Measurements from ENCODE around the gene KANK3. TPM values are rescaled to one million over a fixed set of nuclear protein-coding genes. Genes with fewer than 3 reads are reported as not detected.

The KANK3 gene
- total RNA-seq, 1 experiment from 2014 or later: 7.7 TPM

DNA sequence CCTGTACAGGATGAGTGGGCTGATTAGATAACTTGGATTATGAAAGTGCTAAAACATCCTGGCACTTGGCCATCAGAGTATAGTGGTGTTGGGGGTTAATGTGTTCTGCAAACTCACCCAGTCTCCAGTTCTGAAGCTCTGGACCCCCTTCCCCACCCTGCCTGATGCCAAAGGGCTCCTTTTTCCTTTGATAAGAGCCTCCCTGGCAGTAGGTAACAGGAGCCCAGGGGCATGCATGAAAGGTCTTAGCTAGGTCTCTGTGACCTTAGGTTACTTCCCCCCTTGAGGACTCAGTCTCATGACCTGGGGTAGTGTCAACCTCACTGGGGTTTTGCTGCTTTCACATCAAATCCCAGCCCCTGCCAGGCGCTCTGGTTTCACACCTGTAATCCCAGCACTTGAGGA is 19.3 kb downstream of the KANK3 start:
- H3K27ac ChIP-seq (ENCODE audit: insufficient read length, low read depth, low read length): no peak overlapping the region
- H3K4me3 Mint-ChIP-seq: peak overlapping the region; percentile 96 to 98; a peak in 3 of 5 replicates

More for the DNA sequence above, 19.3 kb downstream of the KANK3 start:
- H2BK120ac ChIP-seq (ENCODE audit: low read depth, low read length, poor library complexity, severe bottlenecking): no peak overlapping the region
- Mint-ChIP-seq H3K27me3 (ENCODE audit: low read depth) (peaks cover 8% of the 10 kb centered on the region), H3K27ac (no peak overlapping the region), H3K36me3 (ENCODE audit: insufficient read depth in 1 of 3, low read depth in 3 of 3) (peaks cover 14 to 31% (median 22%) of the 10 kb centered on the region in 3 experiments), H3K4me1 (peaks cover 12 to 25% of the 10 kb centered on the region in 2 experiments), H3K9me3 (peaks cover 0 to 3% of the 10 kb centered on the region in 2 experiments; a peak in 2 of 5 replicates)
- H3T11ph ChIP-seq (ENCODE audit: low read length): no peak overlapping the region
- H3K9ac ChIP-seq (ENCODE audit: extremely low read depth, insufficient read length, low read length): no peak overlapping the region
- H2BK5ac ChIP-seq (ENCODE audit: insufficient read length, low read length): no peak overlapping the region
- H3K79me1 ChIP-seq (ENCODE audit: insufficient read depth, low read depth, low read length, poor library complexity, severe bottlenecking): no peaks in the 10 kb centered on the region
- no peak overlapping the region for H2BK15ac ChIP-seq (ENCODE audit: low read depth, low read length)
- H3K18ac ChIP-seq (ENCODE audit: insufficient read length, low read depth, low read length): no peak overlapping the region
- H3K56ac ChIP-seq (ENCODE audit: insufficient read length, low read depth, low read length): no peak overlapping the region
- no peaks in the 10 kb centered on the region for H3K4me1 ChIP-seq (ENCODE audit: insufficient read depth, low read length)
- peaks cover 5% of the 10 kb centered on the region; the same call in 1 of the 2 replicates for H3K79me2 ChIP-seq (ENCODE audit: insufficient read depth, low read length)
- H3K9me3 ChIP-seq (ENCODE audit: control insufficient read depth, low read depth, low read length): no peaks in the 10 kb centered on the region
- H3K4me2 ChIP-seq (ENCODE audit: insufficient read depth, insufficient read length, low read length): no peak overlapping the region
- H2BK20ac ChIP-seq (ENCODE audit: low read depth, low read length, poor library complexity, severe bottlenecking): no peak overlapping the region
- H4K5ac ChIP-seq (ENCODE audit: insufficient read length, low read depth, low read length): no peak overlapping the region
- H3K4ac ChIP-seq (ENCODE audit: low read depth, low read length): no peak overlapping the region
- no peak for DNase-seq
- no peaks in the 10 kb centered on the region for H3K27me3 ChIP-seq (ENCODE audit: insufficient read depth, low read length)
- H4K91ac ChIP-seq (ENCODE audit: insufficient read length, low read depth, low read length): no peak overlapping the region
- H4K20me1 ChIP-seq (ENCODE audit: control insufficient read depth, insufficient read depth, insufficient read length): no peaks in the 10 kb centered on the region
- WGBS (ENCODE audit: extremely low coverage, insufficient read length, low lambda C conversion rate): no CpG with 5 or more reads among the region's 1 CpG
- H2AFZ ChIP-seq (ENCODE audit: low read length): no peak overlapping the region
- no peak for TF ChIP-seq CTCF (conservative IDR thresholded peaks at IDR 0.05)
- H3K14ac ChIP-seq (ENCODE audit: insufficient read depth, low read length): no peak overlapping the region
- no peak overlapping the region for H3K23ac ChIP-seq (ENCODE audit: insufficient read length, low read depth, low read length)
- no peak overlapping the region for H2BK12ac ChIP-seq (ENCODE audit: insufficient read length, low read depth, low read length)
- no peak overlapping the region for H2AK5ac ChIP-seq (ENCODE audit: insufficient read length, low read length)
- peaks cover 6% of the 10 kb centered on the region for H3K23me2 ChIP-seq (ENCODE audit: insufficient read length, low read depth, low read length, poor library complexity, severe bottlenecking)
- no peak overlapping the region for H4K8ac ChIP-seq (replicated peaks; ENCODE audit: insufficient read length, low read depth, low read length)
